Superior temporal gyrus (tissue), 1 donor: ENCODE measurements around the gene MUC2.
"Not testable (repeated sequence)": the region's sequence is repeated elsewhere in the genome, so short reads cannot be mapped to it uniquely, and the experiment has no call there.

Experiments used
- DNase-seq: peaks from one replicate; pipeline ENCODE4 v3.0.0-alpha.2; 2016; ENCODE audit errors: extremely low spot score

The MUC2 gene

DNA sequence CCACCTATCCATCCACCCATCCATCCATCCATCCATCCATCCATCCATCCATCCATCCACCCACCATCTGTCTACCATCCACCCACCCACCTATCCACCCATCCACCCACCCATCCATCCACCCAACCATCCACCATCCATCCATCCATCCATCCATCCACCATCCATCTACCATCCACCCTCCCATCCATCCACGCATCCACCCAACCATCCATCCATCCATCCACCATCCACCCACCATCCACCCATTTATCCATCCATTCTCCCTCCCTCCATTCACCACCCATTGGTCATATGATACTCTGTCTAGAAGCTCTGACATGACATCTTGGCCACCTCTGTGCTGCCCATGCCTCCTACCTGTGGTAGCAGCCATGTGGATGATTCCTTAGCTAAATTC, 31.7 kb downstream of the MUC2 start:
- DNase-seq: no peak

- no peak for DNase-seq
These were observed 32.9 kb downstream of the MUC2 start for GRCh38 chr11:1107316-1108245.

- no peak for DNase-seq
These were observed 33.7 kb downstream of the MUC2 start for GRCh38 chr11:1108246-1108900.

DNA sequence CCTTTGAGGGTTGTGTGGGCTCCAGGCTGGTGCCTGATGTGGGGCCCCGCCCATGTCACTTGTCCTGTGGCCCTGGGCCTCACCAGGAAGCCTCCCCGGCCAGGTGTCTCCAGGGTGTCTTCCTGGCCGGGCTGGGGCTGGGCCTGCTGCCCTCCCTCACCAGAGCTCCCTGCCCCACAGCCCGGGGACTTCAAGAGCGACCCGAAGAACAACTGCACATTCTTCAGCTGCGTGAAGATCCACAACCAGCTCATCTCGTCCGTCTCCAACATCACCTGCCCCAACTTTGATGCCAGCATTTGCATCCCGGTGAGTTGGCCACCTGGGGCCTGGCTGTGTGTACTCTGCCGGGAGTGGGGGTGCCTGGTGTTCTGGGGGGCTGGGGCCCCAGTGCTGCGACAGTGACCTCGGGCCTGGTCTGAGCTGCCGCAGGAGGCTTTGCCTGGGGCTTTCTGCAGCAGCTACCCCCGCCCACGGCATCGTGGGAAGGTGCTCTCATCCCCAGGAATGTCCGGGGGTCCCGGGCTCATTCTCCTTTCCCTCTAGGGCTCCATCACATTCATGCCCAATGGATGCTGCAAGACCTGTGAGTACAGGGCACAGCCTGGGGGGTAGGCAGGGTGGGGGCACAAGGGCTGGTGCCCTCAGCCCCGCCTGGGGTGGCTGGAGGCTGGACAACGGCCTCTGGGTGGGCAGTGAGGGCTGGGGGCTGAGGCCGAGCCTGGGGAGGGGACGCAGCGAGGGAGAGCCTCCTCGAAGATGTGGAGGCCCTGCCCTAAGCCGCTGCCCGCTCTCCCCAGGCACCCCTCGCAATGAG, 34.6 kb downstream of the MUC2 start:
- DNase-seq: no peak

- DNase-seq: no peak
These were observed 35.4 kb downstream of the MUC2 start for GRCh38 chr11:1109918-1110705.

GRCh38 chr11:1111545-1112212, 37.0 kb downstream of the MUC2 start:
- no peak for DNase-seq

- no peak for DNase-seq
These were observed 37.9 kb downstream of the MUC2 start for GRCh38 chr11:1112351-1113191.

DNA sequence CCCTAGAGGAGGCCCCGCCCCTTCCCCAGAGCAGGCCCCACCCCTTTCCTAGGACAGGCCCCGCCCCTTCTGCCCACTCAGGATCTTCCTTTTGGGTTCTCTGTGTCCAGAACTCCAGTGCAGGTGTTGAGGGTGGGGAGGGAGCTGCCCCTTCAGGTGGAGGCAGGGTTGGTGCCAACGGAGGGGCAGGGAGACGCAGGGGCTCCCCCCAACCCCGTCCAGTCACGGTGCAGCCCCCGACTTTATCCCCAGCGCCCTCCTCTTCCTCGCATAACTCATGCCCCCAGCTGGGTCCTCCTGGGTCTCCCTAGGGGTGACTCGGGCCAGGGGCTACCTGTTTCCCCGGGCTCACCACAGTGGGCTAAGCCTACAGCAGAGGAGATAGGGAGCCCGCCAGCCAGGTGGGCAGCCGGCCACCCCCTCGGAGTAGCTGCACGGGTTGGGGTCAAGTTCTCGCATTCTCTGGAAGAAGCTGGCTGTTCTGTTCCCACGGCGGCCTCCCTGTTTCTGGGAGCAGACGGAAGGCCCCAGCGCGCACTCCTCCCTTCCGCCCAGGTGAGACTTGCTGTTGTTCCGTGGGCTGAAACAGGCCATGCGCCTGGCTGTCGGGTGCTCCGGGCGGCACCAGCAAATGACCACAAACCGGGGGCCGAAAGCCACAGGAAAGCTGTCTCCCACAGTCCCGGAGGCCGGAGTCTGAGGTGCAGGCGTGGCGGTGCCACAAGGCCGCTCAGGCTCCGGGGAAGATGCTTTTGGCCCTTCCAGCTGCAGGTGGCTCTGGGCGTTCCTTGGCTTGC, 38.9 kb downstream of the MUC2 start:
- no peak for DNase-seq

GRCh38 chr11:1115292-1115691, 40.6 kb downstream of the MUC2 start:
- not testable (repeated sequence) for DNase-seq

- DNase-seq: no peak
These were observed 41.4 kb downstream of the MUC2 start for GRCh38 chr11:1116104-1116503.

DNA sequence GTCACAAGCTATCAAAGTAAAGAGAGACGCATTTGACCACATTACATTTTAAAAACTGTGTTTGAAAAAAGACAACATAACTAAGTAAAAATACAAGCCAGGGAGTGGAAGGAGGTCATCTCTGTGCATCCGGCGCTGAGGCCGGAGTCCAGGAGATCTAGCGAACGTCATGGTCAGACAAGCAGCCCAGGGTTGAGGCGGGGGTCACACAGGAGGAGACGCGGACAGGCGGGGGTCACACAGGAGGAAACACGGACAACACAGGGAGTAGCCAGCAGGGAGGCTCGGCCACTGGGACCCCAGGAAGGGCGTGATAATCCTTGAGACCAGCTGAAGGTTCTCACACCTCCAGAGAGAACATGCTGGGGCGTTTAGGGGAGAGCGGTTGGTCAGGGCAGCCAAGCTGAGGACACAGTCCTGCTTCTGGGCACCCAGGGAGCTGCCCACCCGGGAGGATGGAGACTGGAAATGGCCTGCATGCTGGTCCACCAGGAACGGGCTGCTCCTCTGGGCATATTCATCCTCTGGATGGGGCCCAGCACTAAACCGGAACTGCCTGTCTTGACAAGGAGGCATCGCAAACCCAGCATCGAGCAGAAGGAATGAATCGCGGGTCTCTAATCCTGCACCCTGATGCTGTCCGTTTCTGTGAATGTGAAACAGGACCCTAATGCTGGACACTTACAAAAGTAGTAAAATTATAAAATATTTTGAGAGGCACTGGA, 42.2 kb downstream of the MUC2 start:
- no peak for DNase-seq

DNA sequence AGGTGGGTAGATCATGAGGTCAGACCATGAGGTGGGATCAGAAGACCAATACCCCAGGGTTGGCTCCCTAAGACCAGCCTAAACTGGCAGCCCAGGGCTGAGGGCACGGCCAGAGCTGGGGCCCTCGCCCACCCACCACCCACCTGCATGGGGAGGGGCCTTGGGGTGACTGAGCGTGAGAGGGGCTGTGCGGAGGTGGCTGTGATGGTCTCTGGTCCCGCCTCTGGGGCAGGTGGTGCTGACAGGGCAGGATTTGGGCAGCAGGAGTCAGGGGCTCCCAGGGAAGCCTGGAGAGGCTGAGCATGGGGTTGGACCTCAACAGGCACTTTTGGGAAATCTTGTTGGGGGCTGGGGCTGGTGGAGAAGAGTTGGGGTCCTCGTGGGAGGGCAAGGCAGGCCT, 43.3 kb downstream of the MUC2 start:
- DNase-seq: no peak

GRCh38 chr11:1118755-1119603, 44.3 kb downstream of the MUC2 start:
- DNase-seq: no peak

DNA sequence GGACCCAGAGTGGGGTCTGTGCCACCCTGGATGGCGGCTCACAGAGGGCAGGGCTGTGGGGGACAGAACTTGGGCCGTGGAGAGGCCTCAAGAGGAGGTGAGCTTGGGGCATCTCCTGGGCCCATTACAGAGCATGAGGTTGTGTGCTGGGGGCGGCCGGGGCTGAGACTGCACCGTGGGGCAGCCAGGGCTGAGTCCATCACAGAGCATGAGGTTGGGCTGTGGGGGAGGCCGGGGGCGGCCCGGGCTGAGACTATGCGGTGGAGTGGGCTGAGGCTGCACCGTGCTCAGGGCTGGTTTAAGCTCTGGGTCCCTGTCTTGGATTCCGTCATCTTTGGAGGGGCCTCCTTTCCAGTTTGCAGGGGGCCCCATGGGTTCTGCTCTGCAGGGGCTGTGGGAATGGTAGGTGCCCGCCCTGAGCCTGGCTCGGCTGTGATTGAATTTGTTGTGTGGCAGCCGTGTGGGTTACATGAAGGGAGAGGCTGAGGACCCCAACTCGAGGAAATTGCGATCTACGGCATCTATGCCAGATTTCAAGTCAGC, 45.0 kb downstream of the MUC2 start:
- no peak for DNase-seq

- no peak for DNase-seq
These were observed 46.1 kb downstream of the MUC2 start for GRCh38 chr11:1120532-1121330.

DNA sequence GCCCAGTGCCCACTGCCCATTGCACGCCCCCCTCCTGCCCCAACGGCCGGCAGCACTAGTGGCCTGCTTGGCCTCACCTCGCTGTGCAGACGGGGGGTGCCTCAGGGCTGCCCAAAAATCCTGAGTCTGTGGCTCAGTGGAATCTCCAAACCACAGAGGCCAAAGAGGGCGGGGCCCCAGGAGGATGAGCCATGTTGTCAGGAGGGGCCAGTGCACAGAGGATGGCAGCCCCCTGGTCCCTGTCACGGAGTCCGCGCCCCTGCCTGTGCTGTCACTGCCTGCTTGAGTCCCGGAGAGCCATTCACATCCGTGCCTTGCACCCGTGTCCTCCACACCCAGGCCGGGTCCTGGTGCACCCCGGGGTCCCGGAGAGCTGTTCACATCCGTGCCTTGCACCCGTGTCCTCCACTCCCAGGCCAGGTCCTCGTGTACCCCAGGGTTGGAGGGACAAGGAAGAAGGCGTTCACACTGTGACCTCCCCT, 46.7 kb downstream of the MUC2 start:
- DNase-seq: no peak
